Measurements from ENCODE around the gene TUBA4A. TPM values are rescaled to one million over a fixed set of nuclear protein-coding genes. Genes with fewer than 3 reads are reported as not detected.

The TUBA4A gene
- total RNA-seq, 1 donor from 2014 or later = 18.0 TPM

DNA sequence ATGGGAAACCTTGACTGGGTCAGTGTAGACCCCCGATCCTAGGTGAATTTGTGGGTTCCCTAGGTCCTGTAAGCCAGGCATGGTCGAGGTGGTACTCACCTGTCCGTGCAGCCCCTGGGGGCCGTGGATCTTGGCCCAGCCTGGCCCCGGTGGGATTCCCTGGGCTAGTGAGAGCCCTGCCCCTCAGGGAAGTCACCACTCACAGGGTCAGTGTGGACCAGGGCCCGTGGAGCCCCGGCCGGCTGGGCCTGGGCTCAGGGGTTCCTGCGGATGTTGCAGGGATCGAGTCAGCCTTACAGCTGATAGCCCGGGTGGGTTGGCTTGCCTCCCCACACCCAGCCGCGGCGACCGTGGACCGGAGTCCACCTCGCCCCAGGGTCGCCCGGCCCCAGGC, 24.8 kb downstream of the TUBA4A start:
- H4K20me1 ChIP-seq (ENCODE audit: insufficient read depth, low read length) = peaks cover 10% of the 10 kb centered on the region
- peaks cover 35% of the 10 kb centered on the region for H3K79me2 ChIP-seq (ENCODE audit: insufficient read depth, low read length)
- H3K27ac ChIP-seq (ENCODE audit: low read depth, low read length) = peak overlapping the region; percentile 86
- H3K9me3 ChIP-seq (ENCODE audit: insufficient read depth, low read depth, low read length) = no peaks in the 10 kb centered on the region
- H3K9ac ChIP-seq (ENCODE audit: low read length) = peak overlapping the region; percentile 90
- H3K36me3 ChIP-seq (ENCODE audit: insufficient read depth, low read length) = peaks cover 25% of the 10 kb centered on the region
- peak overlapping the region; percentile 88 for H3K4me3 Mint-ChIP-seq (ENCODE audit: unreplicated experiment)
- H3K4me3 ChIP-seq (ENCODE audit: insufficient read depth, low read depth, low read length) = peak overlapping the region; percentile 93
- H3K4me2 ChIP-seq (ENCODE audit: low read length) = peak overlapping the region; percentile 99
- H3K4me1 ChIP-seq (ENCODE audit: insufficient read depth, low read length) = peaks cover 20% of the 10 kb centered on the region
- H3K9me3 Mint-ChIP-seq (ENCODE audit: unreplicated experiment) = no peaks in the 10 kb centered on the region
- peaks cover 23% of the 10 kb centered on the region for H3K36me3 Mint-ChIP-seq (ENCODE audit: low read depth, unreplicated experiment)
- no peaks in the 10 kb centered on the region for H3K27me3 ChIP-seq (ENCODE audit: insufficient read depth, low read length)
- peaks cover 10% of the 10 kb centered on the region for H3K4me1 Mint-ChIP-seq (ENCODE audit: low read depth, unreplicated experiment)
- no peak for DNase-seq (ENCODE audit: low read depth)
- peak overlapping the region; percentile 61 for H2AFZ ChIP-seq (ENCODE audit: low read depth, low read length)
- H3K27me3 Mint-ChIP-seq (ENCODE audit: low read depth, unreplicated experiment) = no peaks in the 10 kb centered on the region
- TF ChIP-seq CTCF (IDR thresholded peaks at IDR 0.05; ENCODE audit: insufficient read depth, low read depth, low read length) = no peak
- TF ChIP-seq EZH2 (IDR thresholded peaks at IDR 0.05; ENCODE audit: insufficient read depth, low read length) = no peak
- H3K27ac Mint-ChIP-seq (ENCODE audit: unreplicated experiment) = no peak overlapping the region
- no peak for FAIRE-seq

DNA sequence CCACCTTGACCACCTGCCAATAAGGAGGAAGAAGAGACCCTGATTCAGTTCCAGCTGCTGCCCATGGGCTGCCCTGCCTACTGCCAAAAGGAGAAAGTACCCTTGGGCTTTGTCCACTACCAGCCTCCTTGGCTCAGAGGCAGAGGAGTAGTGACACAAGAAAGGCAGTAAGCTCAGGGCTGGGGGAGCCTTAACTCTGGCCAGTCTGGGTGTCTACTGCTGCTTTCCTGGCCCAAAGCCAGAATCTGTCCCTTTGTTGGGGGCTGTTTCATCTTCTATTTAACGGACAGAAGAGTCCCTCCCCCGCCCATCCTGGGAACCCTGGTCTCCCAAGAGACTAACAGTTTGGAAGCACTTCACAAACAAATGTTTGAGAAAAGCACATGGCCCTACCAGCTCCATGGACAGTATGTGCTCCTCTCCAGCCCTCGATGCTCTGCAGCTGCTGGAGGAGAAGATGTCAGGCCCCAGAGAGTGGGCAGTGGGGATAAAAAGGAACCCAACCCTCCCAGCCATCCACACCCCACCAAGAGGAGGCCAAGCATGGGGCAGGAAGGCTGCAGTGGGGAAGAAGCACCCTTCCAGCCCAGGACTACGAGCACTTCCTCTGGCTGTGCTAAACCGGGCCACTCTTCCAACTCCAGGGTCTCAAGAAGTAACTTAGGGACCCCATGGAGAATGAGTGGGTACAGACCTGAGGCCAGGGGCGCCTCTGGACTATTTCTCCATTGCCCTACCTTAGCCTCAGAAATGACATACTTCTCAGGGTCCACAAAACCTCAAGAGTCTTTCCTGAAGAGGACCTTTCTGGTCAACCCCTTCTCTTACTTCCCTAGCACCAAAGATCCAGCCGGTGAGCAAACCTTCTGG, 25.4 kb downstream of the TUBA4A start:
- peak overlapping the region; percentile 90 for H3K9ac ChIP-seq (ENCODE audit: low read length)
- FAIRE-seq = no peak
- H2AFZ ChIP-seq (ENCODE audit: low read depth, low read length) = peak overlapping the region; percentile 61

More for the DNA sequence above, 25.4 kb downstream of the TUBA4A start:
- Histone ChIP-seq H3K4me2 (ENCODE audit: low read length) (peak overlapping the region; percentile 99), H3K9me3 (ENCODE audit: insufficient read depth, low read depth, low read length) (no peaks in the 10 kb centered on the region), H3K79me2 (ENCODE audit: insufficient read depth, low read length) (peaks cover 35% of the 10 kb centered on the region), H3K27me3 (ENCODE audit: insufficient read depth, low read length) (no peaks in the 10 kb centered on the region), H4K20me1 (ENCODE audit: insufficient read depth, low read length) (peaks cover 10% of the 10 kb centered on the region), H3K4me1 (ENCODE audit: insufficient read depth, low read length) (peaks cover 20% of the 10 kb centered on the region), H3K36me3 (ENCODE audit: insufficient read depth, low read length) (peaks cover 26% of the 10 kb centered on the region), H3K4me3 (ENCODE audit: insufficient read depth, low read depth, low read length) (peak overlapping the region; percentile 93), H3K27ac (ENCODE audit: low read depth, low read length) (peak overlapping the region; percentile 86)
- Mint-ChIP-seq H3K36me3 (ENCODE audit: low read depth, unreplicated experiment) (peaks cover 24% of the 10 kb centered on the region), H3K9me3 (ENCODE audit: unreplicated experiment) (no peaks in the 10 kb centered on the region), H3K27ac (ENCODE audit: unreplicated experiment) (no peak overlapping the region), H3K4me1 (ENCODE audit: low read depth, unreplicated experiment) (peaks cover 10% of the 10 kb centered on the region), H3K27me3 (ENCODE audit: low read depth, unreplicated experiment) (no peaks in the 10 kb centered on the region), H3K4me3 (ENCODE audit: unreplicated experiment) (peak overlapping the region; percentile 88)
- no peak for DNase-seq (ENCODE audit: low read depth)
- no peak for TF ChIP-seq EZH2 (IDR thresholded peaks at IDR 0.05; ENCODE audit: insufficient read depth, low read length)
- TF ChIP-seq CTCF (IDR thresholded peaks at IDR 0.05; ENCODE audit: insufficient read depth, low read depth, low read length) = no peak

Measured in astrocyte (in vitro differentiated cells and primary cell).